Stimulated activated CD4-positive, alpha-beta T cell treated with anti-CD3 and anti-CD28 coated beads, Interleukin-12 subunit alpha, Interleukin-12 subunit beta, amount 100 ng/mL, for 48 hours (primary cell): ENCODE data around the gene OR6P1.

ENCODE experiments used
- DNase-seq, 3 donors: peaks; one replicate each; pipeline ENCODE4 v3.0.0-alpha.2; 2020; ENCODE audit warnings: low read depth in 2 of 3, low spot score in 1 of 3

Gene OR6P1

DNA sequence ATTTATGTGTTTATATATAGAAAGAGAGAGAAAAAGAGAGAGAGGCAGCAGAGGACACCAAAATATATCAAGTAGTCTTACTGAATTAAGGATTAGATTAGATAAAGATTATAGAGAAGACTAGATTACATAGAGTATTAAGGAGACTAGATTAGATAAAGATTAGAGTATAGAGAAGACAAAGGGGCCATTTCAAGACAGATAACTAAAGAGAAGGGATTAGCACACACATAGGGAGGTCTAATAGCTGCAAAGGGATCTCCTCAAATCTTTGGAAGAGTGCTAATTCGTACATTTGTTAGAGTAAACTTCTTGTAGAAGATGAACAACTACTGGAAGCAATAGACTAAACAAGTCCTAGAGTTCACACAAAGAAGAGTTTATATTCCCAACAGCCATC, 50.4 kb downstream of the OR6P1 start:
- no peak for DNase-seq

DNA sequence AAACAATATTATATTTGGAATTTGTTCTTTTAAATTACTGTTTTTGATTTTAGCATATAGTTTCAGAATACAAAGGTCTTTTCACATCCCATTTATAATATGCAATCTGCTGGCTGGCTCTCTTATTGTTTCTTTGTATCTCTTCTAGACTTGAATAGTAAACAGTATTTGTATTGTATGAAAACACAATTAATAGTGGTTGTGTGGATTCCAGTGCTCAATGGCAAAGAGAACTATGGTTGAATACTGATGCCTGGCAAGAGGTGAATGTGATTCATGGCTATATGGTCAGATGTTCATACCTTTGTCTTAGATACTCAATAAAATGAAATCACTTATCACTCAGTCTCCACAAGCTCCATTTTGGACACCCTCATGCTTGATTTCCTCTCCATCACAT, 53.4 kb downstream of the OR6P1 start:
- DNase-seq = no peak
